Neural progenitor cell (in vitro differentiated cells): ENCODE results near the gene MYCN. TPM values are rescaled to one million over a fixed set of nuclear protein-coding genes. Genes with fewer than 3 reads are reported as not detected.

Experiments
- DNase-seq: peaks from one replicate; pipeline ENCODE4 v3.0.0-alpha.2; 2016; ENCODE audit warnings: low spot score
- H2AFZ ChIP-seq: fragments of 200-600 bp; sonication (generic); replicated peaks from 2 replicates; pipeline ENCODE4 v1.6.1; 2016; ENCODE audit warnings: antibody characterized with exemption
- H3F3A ChIP-seq: fragments of 200-600 bp; sonication (generic); 2 replicates; pipeline ENCODE4 v1.6.1; 2016; ENCODE audit warnings: antibody characterized with exemption, low read depth
- H3K27ac ChIP-seq: fragments of 200-600 bp; sonication (generic); 2 replicates; pipeline ENCODE4 v1.5.1; 2016; ENCODE audit warnings: mild to moderate bottlenecking
- H3K27me3 ChIP-seq: fragments of 200-600 bp; sonication (generic); 2 replicates; pipeline ENCODE4 v1.6.1; 2016; ENCODE audit warnings: mild to moderate bottlenecking, moderate library complexity
- H3K36me3 ChIP-seq: fragments of 200-600 bp; sonication (generic); 2 replicates; pipeline ENCODE4 v1.5.1; 2016
- H3K4me1 ChIP-seq: fragments of 200-600 bp; sonication (generic); 2 replicates; pipeline ENCODE4 v1.6.1; 2016; ENCODE audit warnings: mixed run types
- H3K4me2 ChIP-seq: fragments of 200-600 bp; sonication (generic); 2 replicates; pipeline ENCODE4 v1.6.1; 2016
- H3K4me3 ChIP-seq: fragments of 200-600 bp; sonication (generic); 2 replicates; pipeline ENCODE4 v1.5.1; 2016
- H3K79me2 ChIP-seq: fragments of 200-600 bp; sonication (generic); 2 replicates; pipeline ENCODE4 v1.6.1; 2016; ENCODE audit warnings: low read depth
- H3K9ac ChIP-seq: fragments of 200-600 bp; sonication (generic); 2 replicates; pipeline ENCODE4 v1.6.1; 2016
- H3K9me3 ChIP-seq: fragments of 200-600 bp; sonication (generic); 2 replicates; pipeline ENCODE4 v1.5.1; 2016; ENCODE audit warnings: low read depth
- H4K20me1 ChIP-seq: fragments of 200-600 bp; sonication (generic); 2 replicates; pipeline ENCODE4 v1.6.1; 2016; ENCODE audit warnings: low read depth
- H3K27ac Mint-ChIP-seq: 3 replicates; pipeline ENCODE4 v1.8.0; 2021; ENCODE audit warnings: mixed read lengths
- H3K27me3 Mint-ChIP-seq: 2 replicates; pipeline ENCODE4 v1.8.0; 2022; ENCODE audit warnings: low read depth, mild to moderate bottlenecking, inconsistent platforms, moderate library complexity, mixed read lengths; ENCODE audit not compliant: insufficient read depth
- H3K36me3 Mint-ChIP-seq: 3 replicates; pipeline ENCODE4 v1.8.0; 2021; ENCODE audit warnings: mixed read lengths
- H3K4me1 Mint-ChIP-seq: 3 replicates; pipeline ENCODE4 v1.8.0; 2021; ENCODE audit warnings: mixed read lengths
- H3K4me3 Mint-ChIP-seq: 3 replicates; pipeline ENCODE4 v1.8.0; 2021; ENCODE audit warnings: mild to moderate bottlenecking, moderate library complexity, mixed read lengths
- H3K9me3 Mint-ChIP-seq: 3 replicates; pipeline ENCODE4 v1.8.0; 2020; ENCODE audit warnings: mixed read lengths
- EZH2 ChIP-seq: fragments of 200-600 bp; sonication (generic); IDR thresholded peaks from 2 replicates; pipeline ENCODE4 v1.6.1; 2017; ENCODE audit warnings: antibody characterized with exemption, mild to moderate bottlenecking, moderate library complexity
- EZH2phosphoT487 ChIP-seq: fragments of 200-600 bp; sonication (generic); IDR thresholded peaks from 2 replicates; pipeline ENCODE4 v1.6.1; 2017; ENCODE audit warnings: antibody characterized with exemption
- total RNA-seq: library from RNA; depleted of rRNA; stranded (reverse); fragments of >200 nt; gene quantifications from 2 replicates; pipeline ENCODE4 v1.2.3, GENCODE V29; 2015; ENCODE audit warnings: low replicate concordance
- TF ChIP-seq, protein P1 (sequence below): fragments of 200-600 bp; sonication (generic); IDR thresholded peaks from 2 replicates; pipeline ENCODE4 v1.5.1; 2017; ENCODE audit warnings: antibody characterized with exemption, mild to moderate bottlenecking

MYCN gene
- total RNA-seq, 1 donor from 2014 or later, result 24.7 TPM

DNA sequence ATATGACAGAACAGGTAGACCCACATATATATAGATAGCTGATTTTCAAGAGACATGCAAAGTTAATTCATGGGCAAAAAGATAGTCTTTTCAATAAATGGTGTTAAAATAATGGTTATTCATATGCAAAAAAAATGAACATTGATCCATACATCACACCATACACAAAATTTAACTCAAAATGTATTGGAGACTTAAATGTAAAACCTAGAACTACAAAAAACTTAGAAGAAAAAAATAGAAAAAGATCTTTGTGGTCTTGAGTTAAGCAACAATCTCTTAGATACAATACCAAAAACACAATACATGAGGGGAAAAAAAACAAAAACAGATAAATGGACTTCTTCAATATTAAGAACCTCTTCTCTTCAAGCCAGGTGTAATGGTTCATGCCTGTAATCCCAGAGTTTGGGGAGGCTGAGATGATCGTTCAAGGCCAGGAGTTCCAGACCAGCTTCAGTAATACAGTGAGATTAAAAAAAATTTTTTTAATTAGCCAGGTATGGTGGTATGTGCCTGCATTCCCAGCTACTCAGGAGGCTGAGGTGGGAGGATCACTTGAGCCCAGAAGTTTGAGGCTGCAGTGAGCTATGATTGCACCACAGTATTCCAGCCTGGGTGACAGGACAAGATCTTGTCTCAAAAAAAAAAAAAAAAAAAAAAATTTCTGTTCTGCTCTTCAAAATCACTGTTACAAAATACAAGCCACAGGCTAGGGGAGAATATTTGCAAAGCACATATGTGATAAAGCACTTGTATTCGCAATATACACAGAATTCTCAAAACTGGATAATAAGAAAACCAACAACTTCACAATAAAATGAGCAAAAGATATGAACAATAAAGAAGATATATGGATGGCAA, 32.7 kb upstream of the MYCN start:
- Mint-ChIP-seq H3K9me3 (peaks cover 12% of the 10 kb centered on the region), H3K36me3 (no peaks in the 10 kb centered on the region), H3K4me3 (no peak overlapping the region), H3K4me1 (no peaks in the 10 kb centered on the region), H3K27me3 (peaks cover 5% of the 10 kb centered on the region), H3K27ac (no peak overlapping the region)
- H3K4me2 ChIP-seq, result no peak overlapping the region
- no peak overlapping the region for H3K9ac ChIP-seq
- DNase-seq, result no peak
- H4K20me1 ChIP-seq, result no peaks in the 10 kb centered on the region
- no peak overlapping the region for H2AFZ ChIP-seq
- no peak for TF ChIP-seq EZH2phosphoT487
- TF ChIP-seq EZH2, result no peak
- TF ChIP-seq, protein P1, sequence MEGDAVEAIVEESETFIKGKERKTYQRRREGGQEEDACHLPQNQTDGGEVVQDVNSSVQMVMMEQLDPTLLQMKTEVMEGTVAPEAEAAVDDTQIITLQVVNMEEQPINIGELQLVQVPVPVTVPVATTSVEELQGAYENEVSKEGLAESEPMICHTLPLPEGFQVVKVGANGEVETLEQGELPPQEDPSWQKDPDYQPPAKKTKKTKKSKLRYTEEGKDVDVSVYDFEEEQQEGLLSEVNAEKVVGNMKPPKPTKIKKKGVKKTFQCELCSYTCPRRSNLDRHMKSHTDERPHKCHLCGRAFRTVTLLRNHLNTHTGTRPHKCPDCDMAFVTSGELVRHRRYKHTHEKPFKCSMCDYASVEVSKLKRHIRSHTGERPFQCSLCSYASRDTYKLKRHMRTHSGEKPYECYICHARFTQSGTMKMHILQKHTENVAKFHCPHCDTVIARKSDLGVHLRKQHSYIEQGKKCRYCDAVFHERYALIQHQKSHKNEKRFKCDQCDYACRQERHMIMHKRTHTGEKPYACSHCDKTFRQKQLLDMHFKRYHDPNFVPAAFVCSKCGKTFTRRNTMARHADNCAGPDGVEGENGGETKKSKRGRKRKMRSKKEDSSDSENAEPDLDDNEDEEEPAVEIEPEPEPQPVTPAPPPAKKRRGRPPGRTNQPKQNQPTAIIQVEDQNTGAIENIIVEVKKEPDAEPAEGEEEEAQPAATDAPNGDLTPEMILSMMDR, result no peak
- H3K9me3 ChIP-seq, result no peaks in the 10 kb centered on the region
- no peak overlapping the region for H3K4me3 ChIP-seq
- no peaks in the 10 kb centered on the region for H3K4me1 ChIP-seq
- no peaks in the 10 kb centered on the region for H3K79me2 ChIP-seq
- H3F3A ChIP-seq, result no peaks in the 10 kb centered on the region
- no peaks in the 10 kb centered on the region for H3K27me3 ChIP-seq
- H3K36me3 ChIP-seq, result no peaks in the 10 kb centered on the region
- no peak overlapping the region for H3K27ac ChIP-seq

DNA sequence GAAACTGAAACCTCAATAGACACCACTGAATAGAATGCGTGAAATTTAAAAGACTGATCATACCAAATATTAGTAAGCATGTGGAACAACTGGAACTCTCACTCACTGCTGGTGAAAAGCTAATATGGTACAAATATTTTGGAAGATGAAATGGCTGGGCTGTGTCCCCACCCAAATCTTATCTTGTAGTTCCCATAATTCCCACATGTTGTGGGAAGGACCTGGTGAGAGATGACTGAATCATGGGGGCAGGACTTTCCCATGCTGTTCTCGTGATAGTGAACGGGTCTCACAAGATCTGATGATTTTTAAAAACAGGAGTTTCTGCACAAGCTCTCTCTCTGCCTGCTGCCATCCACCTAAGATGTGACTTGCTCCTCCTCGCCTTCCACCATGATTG, 32.0 kb upstream of the MYCN start:
- Histone ChIP-seq H3K36me3 (no peaks in the 10 kb centered on the region), H3K27me3 (no peaks in the 10 kb centered on the region), H3K4me2 (no peak overlapping the region), H3F3A (no peaks in the 10 kb centered on the region), H3K4me1 (no peaks in the 10 kb centered on the region), H3K79me2 (no peaks in the 10 kb centered on the region), H4K20me1 (no peaks in the 10 kb centered on the region), H3K27ac (no peak overlapping the region), H2AFZ (no peak overlapping the region), H3K4me3 (no peak overlapping the region), H3K9ac (no peak overlapping the region), H3K9me3 (no peaks in the 10 kb centered on the region)
- Mint-ChIP-seq H3K4me3 (no peak overlapping the region), H3K9me3 (peaks cover 12% of the 10 kb centered on the region), H3K27ac (no peak overlapping the region), H3K27me3 (peaks cover 5% of the 10 kb centered on the region), H3K4me1 (no peaks in the 10 kb centered on the region), H3K36me3 (no peaks in the 10 kb centered on the region)
- TF ChIP-seq EZH2 (no peak), EZH2phosphoT487 (no peak)
- TF ChIP-seq, protein P1, result no peak
- DNase-seq, result no peak

DNA sequence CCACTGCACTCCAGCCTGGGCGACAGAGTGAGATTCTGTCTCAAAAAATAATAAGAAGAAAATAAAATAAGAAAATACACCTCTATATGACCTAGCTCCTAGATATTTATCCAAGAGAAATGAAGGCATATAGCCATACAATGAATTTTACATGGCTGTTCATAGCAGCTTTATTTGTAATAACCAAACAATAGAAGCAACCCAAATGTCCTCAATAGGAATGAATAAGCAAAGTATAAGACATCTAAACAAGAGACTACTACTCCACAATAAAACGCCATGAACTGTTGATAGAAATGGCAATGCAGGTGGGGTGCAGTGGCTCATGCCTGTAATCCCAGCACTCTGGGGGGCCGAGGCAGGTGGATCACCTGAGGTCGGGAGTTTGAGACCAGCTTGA, 31.2 kb upstream of the MYCN start:
- no peak overlapping the region for H3K27ac ChIP-seq
- no peaks in the 10 kb centered on the region for H3K4me1 Mint-ChIP-seq
- TF ChIP-seq EZH2 (no peak), EZH2phosphoT487 (no peak)
- TF ChIP-seq, protein P1, result no peak
- H3K9me3 ChIP-seq, result no peaks in the 10 kb centered on the region
- no peaks in the 10 kb centered on the region for H3K79me2 ChIP-seq
- no peaks in the 10 kb centered on the region for H3K36me3 Mint-ChIP-seq
- H2AFZ ChIP-seq, result no peak overlapping the region
- H3K27me3 ChIP-seq, result no peaks in the 10 kb centered on the region
- H3K9me3 Mint-ChIP-seq, result peaks cover 10% of the 10 kb centered on the region
- DNase-seq, result no peak
- H3K4me2 ChIP-seq, result no peak overlapping the region
- no peak overlapping the region for H3K9ac ChIP-seq
- no peak overlapping the region for H3K4me3 Mint-ChIP-seq
- no peak overlapping the region for H3K27ac Mint-ChIP-seq
- no peaks in the 10 kb centered on the region for H4K20me1 ChIP-seq
- no peaks in the 10 kb centered on the region for H3F3A ChIP-seq
- no peaks in the 10 kb centered on the region for H3K4me1 ChIP-seq
- no peak overlapping the region for H3K4me3 ChIP-seq
- peaks cover 5% of the 10 kb centered on the region for H3K27me3 Mint-ChIP-seq
- H3K36me3 ChIP-seq, result no peaks in the 10 kb centered on the region
